K562 (cell line): ENCODE measurements around the gene TBL2. TPM values are rescaled to one million over a fixed set of nuclear protein-coding genes. Genes with fewer than 3 reads are reported as not detected.

Source experiments
- BDP1 ChIP-seq: IDR thresholded peaks from 3 replicates; pipeline ENCODE4 v1.6.1; 2011; ENCODE audit not compliant: insufficient read length, insufficient read depth
- HBP1 ChIP-seq: fragments of 450-650 bp; formaldehyde crosslinking; IDR thresholded peaks from 2 replicates; pipeline ENCODE4 v1.4.0; 2022; ENCODE audit warnings: missing genetic modification characterization
- HINFP ChIP-seq: fragments of 450-650 bp; conservative IDR thresholded peaks from 2 replicates; pipeline ENCODE4 v1.6.1; 2016; ENCODE audit warnings: missing genetic modification characterization, low read depth, mild to moderate bottlenecking, control low read depth, missing compliant biosample characterization
- HMBOX1 ChIP-seq: sonication (generic); IDR thresholded peaks from 2 replicates; pipeline ENCODE4 v1.6.1; 2016
- MEF2A ChIP-seq: IDR thresholded peaks from 2 replicates; pipeline ENCODE4 v1.6.1; 2011; ENCODE audit warnings: low read depth, mild to moderate bottlenecking, low read length, moderate library complexity; ENCODE audit not compliant: control insufficient read depth
- MLX ChIP-seq, 2 experiments: fragments of 450-650 bp in 1 of 2; sonication (generic) in 1 of 2; formaldehyde crosslinking; conservative IDR thresholded peaks; 2 replicates each; pipeline versions ENCODE4 v1.4.0 to v1.8.1; 2020 to 2022; ENCODE audit warnings: mild to moderate bottlenecking in 1 of 2, missing genetic modification reagents in 1 of 2
- MYNN ChIP-seq, 2 experiments: sonication (generic); formaldehyde crosslinking in 1 of 2; IDR thresholded peaks; 2 replicates each; pipeline versions ENCODE4 v1.5.0 to v1.6.1; 2016 to 2020; ENCODE audit warnings: antibody characterized with exemption in 1 of 2, missing genetic modification reagents in 1 of 2
- NEUROD1 ChIP-seq: fragments of 150-350 bp; IDR thresholded peaks from 2 replicates; pipeline ENCODE4 v1.6.1; 2014; ENCODE audit warnings: borderline replicate concordance, low read length, low read depth; ENCODE audit not compliant: partially characterized antibody
- POU5F1 ChIP-seq: fragments of 150-350 bp; IDR thresholded peaks from 2 replicates; pipeline ENCODE4 v1.6.1; 2014; ENCODE audit warnings: borderline replicate concordance, low read length, low read depth, mild to moderate bottlenecking; ENCODE audit not compliant: partially characterized antibody
- PRDM10 ChIP-seq: fragments of 450-650 bp; IDR thresholded peaks from 2 replicates; pipeline ENCODE4 v1.6.1; 2018; ENCODE audit not compliant: partially characterized antibody
- SP1 ChIP-seq: sonication (generic); formaldehyde crosslinking; IDR thresholded peaks from 2 replicates; pipeline ENCODE4 v1.8.1; 2022; ENCODE audit warnings: mild to moderate bottlenecking, missing genetic modification reagents
- STAG1 ChIP-seq: sonication (generic); formaldehyde crosslinking; IDR thresholded peaks from 2 replicates; pipeline ENCODE4 v1.5.0; 2020; ENCODE audit warnings: missing genetic modification reagents, borderline replicate concordance
- ZFP1 ChIP-seq: fragments of 450-650 bp; formaldehyde crosslinking; IDR thresholded peaks from 2 replicates; pipeline ENCODE4 v1.4.0; 2020; ENCODE audit warnings: mild to moderate bottlenecking, mixed read lengths
- ZKSCAN8 ChIP-seq: fragments of 200-800 bp; sonication (Bioruptor generic); IDR thresholded peaks from 2 replicates; pipeline ENCODE4 v1.6.1; 2016; ENCODE audit warnings: missing genetic modification characterization, missing compliant biosample characterization
- ZZZ3 ChIP-seq: fragments of 450-650 bp; IDR thresholded peaks from 2 replicates; pipeline ENCODE4 v1.6.1; 2016; ENCODE audit warnings: antibody characterized with exemption, mild to moderate bottlenecking, moderate library complexity
- polyA plus RNA-seq, 8 experiments: library from polyadenylated mRNA; depleted of rRNA in 4 of 8; stranded (reverse) in 5 of 8; unstranded in 3 of 8; fragments of >200 nt; fragmentation: Nextera tagmentation in 2 of 8; fragmentation: Illumina TruSeq in 1 of 8; extraction: Ambion mirVana in 2 of 8; extraction: Trizol in 1 of 8; gene quantifications; 2 replicates each; pipeline versions ENCODE4 v1.2.1 to v1.2.3, GENCODE V29; 2011 to 2014; ENCODE audit warnings: inconsistent platforms in 1 of 8, missing spikeins in 1 of 8
- total RNA-seq, 7 experiments: library from RNA; depleted of rRNA in 6 of 7; stranded (reverse); fragments of >200 nt in 6 of 7; fragmentation: Illumina TruSeq in 2 of 7; extraction: Trizol in 2 of 7; gene quantifications; 2 replicates each; pipeline versions ENCODE4 v1.2.1 to v1.2.3, GENCODE V29; 2011 to 2021; ENCODE audit warnings: low replicate concordance in 1 of 7

Gene TBL2
- total and polyA plus RNA-seq, 9 of the 15 experiments (the other 6 are each of a cell fraction or from before 2014, with no cell fraction given): 2.5 to 123 (median 49.2) TPM

- no peak for TF ChIP-seq HMBOX1
- TF ChIP-seq SP1 (CRISPR knock-in tag): peak; percentile 65; the same call in 1 of the 2 replicates
- no peak for TF ChIP-seq STAG1
- no peak for TF ChIP-seq POU5F1
- no peak for TF ChIP-seq ZZZ3
- TF ChIP-seq PRDM10: peak; percentile 87
- TF ChIP-seq BDP1: no peak
- TF ChIP-seq HINFP (tag): no peak
- TF ChIP-seq HBP1 (CRISPR knock-in tag): peak; percentile 78
- no peak for TF ChIP-seq NEUROD1
- TF ChIP-seq ZKSCAN8 (CRISPR knock-in tag): no peak
- TF ChIP-seq MYNN (IDR thresholded peaks at IDR 0.05): no peak
- TF ChIP-seq MYNN (CRISPR knock-in tag; IDR thresholded peaks at IDR 0.05): no peak
- TF ChIP-seq ZFP1: no peak
- TF ChIP-seq MLX (CRISPR knock-in tag; conservative IDR thresholded peaks at IDR 0.05): no peak; a peak in 1 of 4 replicates
- TF ChIP-seq MEF2A: no peak
Observed at GRCh38 chr7:73556208-73557107, 21.9 kb downstream of the TBL2 start (continued).
